CD14-positive monocyte (primary cell): ENCODE results near the gene NCBP3. TPM values are rescaled to one million over a fixed set of nuclear protein-coding genes. Genes with fewer than 3 reads are reported as not detected.

Experiments
- DNase-seq, 3 donors: peaks; one replicate each; pipeline ENCODE4 v3.0.0-alpha.2; 2011 to 2022
- H2AFZ ChIP-seq: 2 replicates; pipeline ENCODE4 v1.6.0; 2012; ENCODE audit warnings: mild to moderate bottlenecking, low read depth, low read length, inconsistent platforms; ENCODE audit not compliant: insufficient read depth, poor library complexity, severe bottlenecking
- H3K27ac ChIP-seq, 2 donors: 1 replicate in 1 of 2; 2 replicates in 1 of 2; pipeline ENCODE4 v1.5.1; 2012 to 2013; ENCODE audit warnings: low read length in 2 of 2, control low read depth in 1 of 2, inconsistent platforms in 1 of 2, low read depth in 1 of 2, mild to moderate bottlenecking in 1 of 2
- H3K27me3 ChIP-seq, 2 donors: one replicate each; pipeline versions ENCODE4 v1.6.0 to v1.6.1; 2011 to 2013; ENCODE audit warnings: low read length in 2 of 2; ENCODE audit not compliant: control insufficient read depth in 2 of 2, insufficient read depth in 2 of 2
- H3K36me3 ChIP-seq, 2 donors: replicated peaks in 1 of 2; 1 replicate in 1 of 2; 2 replicates in 1 of 2; pipeline versions ENCODE4 v1.5.1 to v1.6.1; 2012 to 2013; ENCODE audit warnings: low read length in 2 of 2, control low read depth in 1 of 2, inconsistent platforms in 1 of 2, mild to moderate bottlenecking in 1 of 2; ENCODE audit not compliant: insufficient read depth in 2 of 2, control insufficient read depth in 1 of 2
- H3K4me1 ChIP-seq, 2 donors: 1 replicate in 1 of 2; 2 replicates in 1 of 2; pipeline versions ENCODE4 v1.5.1 to v1.6.1; 2012 to 2013; ENCODE audit warnings: low read length in 2 of 2, control low read depth in 1 of 2, inconsistent platforms in 1 of 2, mild to moderate bottlenecking in 1 of 2, moderate library complexity in 1 of 2; ENCODE audit not compliant: insufficient read depth in 2 of 2, control insufficient read depth in 1 of 2
- H3K4me2 ChIP-seq: replicated peaks from 2 replicates; pipeline ENCODE3; 2012; ENCODE audit warnings: low read length, moderate library complexity, mild to moderate bottlenecking; ENCODE audit not compliant: poor library complexity, severe bottlenecking; ENCODE audit errors: extremely low read depth
- H3K4me3 ChIP-seq, 3 experiments: fragments of 200-600 bp in 1 of 3; sonication (generic) in 1 of 3; replicated peaks in 1 of 3; 1 replicate in 2 of 3; 2 replicates in 1 of 3; pipeline ENCODE4 v1.5.1; 2011 to 2013; ENCODE audit warnings: low read length in 3 of 3, mild to moderate bottlenecking in 3 of 3, control low read depth in 2 of 3, low read depth in 2 of 3, inconsistent platforms in 1 of 3, moderate library complexity in 1 of 3
- H3K79me2 ChIP-seq: 2 replicates; pipeline ENCODE4 v1.6.0; 2012; ENCODE audit warnings: mild to moderate bottlenecking, control low read depth, inconsistent platforms, low read length, moderate library complexity; ENCODE audit not compliant: insufficient read depth
- H3K9ac ChIP-seq: 2 replicates; pipeline ENCODE4 v1.6.0; 2017; ENCODE audit warnings: low read length, mild to moderate bottlenecking; ENCODE audit not compliant: insufficient read depth, poor library complexity, severe bottlenecking
- H3K9me3 ChIP-seq, 2 donors: replicated peaks in 1 of 2; 1 replicate in 1 of 2; 2 replicates in 1 of 2; pipeline versions ENCODE4 v1.5.1 to v1.6.1; 2012 to 2013; ENCODE audit warnings: low read length in 2 of 2, control low read depth in 1 of 2; ENCODE audit not compliant: control insufficient read depth in 1 of 2, insufficient read depth in 1 of 2
- H4K20me1 ChIP-seq: 2 replicates; pipeline ENCODE4 v1.6.0; 2012; ENCODE audit warnings: mild to moderate bottlenecking, low read length, control low read depth, moderate library complexity; ENCODE audit not compliant: insufficient read depth
- H3K27ac Mint-ChIP-seq, 7 donors: one replicate each; pipeline ENCODE4 v1.8.0; 2020; ENCODE audit warnings: mild to moderate bottlenecking in 7 of 7, mixed read lengths in 7 of 7, moderate library complexity in 6 of 7, inconsistent platforms in 2 of 7
- H3K27me3 Mint-ChIP-seq, 3 donors: one replicate each; pipeline ENCODE4 v1.8.0; 2021 to 2022; ENCODE audit warnings: low read depth in 3 of 3, mild to moderate bottlenecking in 3 of 3, mixed read lengths in 3 of 3, moderate library complexity in 3 of 3, inconsistent platforms in 1 of 3
- H3K36me3 Mint-ChIP-seq, 2 donors: one replicate each; pipeline ENCODE4 v1.8.0; 2020; ENCODE audit warnings: mixed read lengths in 2 of 2, inconsistent platforms in 1 of 2, mild to moderate bottlenecking in 1 of 2
- H3K4me1 Mint-ChIP-seq: one replicate; pipeline ENCODE4 v1.8.0; 2020; ENCODE audit warnings: mild to moderate bottlenecking, mixed read lengths
- H3K4me3 Mint-ChIP-seq, 2 donors: one replicate each; pipeline ENCODE4 v1.8.0; 2020; ENCODE audit warnings: mild to moderate bottlenecking in 2 of 2, mixed read lengths in 2 of 2, moderate library complexity in 1 of 2
- H3K9me3 Mint-ChIP-seq, 7 donors: one replicate each; pipeline ENCODE4 v1.8.0; 2020 to 2022; ENCODE audit warnings: mixed read lengths in 7 of 7, mild to moderate bottlenecking in 6 of 7, moderate library complexity in 6 of 7, inconsistent platforms in 2 of 7
- WGBS: methylation state at CpG from one replicate; pipeline ENCODE4 v1.1.5; 2013; ENCODE audit warnings: missing lambda C conversion rate; ENCODE audit not compliant: insufficient coverage; 5-methylcytosine and 5-hydroxymethylcytosine counted together
- intact Hi-C, 2 donors: fragments of 100-400 bp; cut with micrococcal nuclease; formaldehyde crosslinking; loops; one replicate each; pipeline versions ENCODE4 v1.15.0 to v1.15.1; 2023
- polyA plus RNA-seq, 3 donors: library from polyadenylated mRNA; depleted of rRNA in 1 of 3; unstranded in 2 of 3; stranded (reverse) in 1 of 3; fragments of 300-500 nt in 2 of 3; fragments of >200 nt in 1 of 3; fragmentation: Illumina TruSeq in 2 of 3; gene quantifications; 1 replicate in 2 of 3; 2 replicates in 1 of 3; pipeline ENCODE4 v1.2.3, GENCODE V29; 2012 to 2021
- TF ChIP-seq, protein P1 (sequence below): fragments of 200-600 bp; IDR thresholded peaks from one replicate; pipeline ENCODE4 v1.8.0; 2022; ENCODE audit warnings: antibody characterized with exemption, mild to moderate bottlenecking

The NCBP3 gene
- polyA plus RNA-seq, 3 donors, result 4.9 to 19.0 (median 8.5) TPM

- H3K27ac Mint-ChIP-seq, result peak overlapping the region; percentile 69 to 92 (median 89)
- peaks cover 0 to 2% (median 0%) of the 10 kb centered on the region in 7 donors for H3K9me3 Mint-ChIP-seq
- H3K79me2 ChIP-seq, result no peaks in the 10 kb centered on the region
- intact Hi-C loops, result loop anchor here (2.0 to 5.0 kb wide), 2 partner anchors 21 to 46 kb away; partner anchors contain the start of gene NCBP3 (in 2 of the 2)
- peak overlapping the region; percentile 82 to 90 for H3K4me3 Mint-ChIP-seq
- peaks cover 10 to 16% (median 11%) of the 10 kb centered on the region in 3 donors for H3K27me3 Mint-ChIP-seq
- H3K4me1 Mint-ChIP-seq, result peaks cover 53% of the 10 kb centered on the region
- no peaks in the 10 kb centered on the region for H4K20me1 ChIP-seq
- peak overlapping the region; percentile 87 for H3K4me2 ChIP-seq
- peak overlapping the region; percentile 2 to 75 for H3K27ac ChIP-seq
- H3K4me1 ChIP-seq, result peaks cover 55 to 73% of the 10 kb centered on the region in 2 donors
- H3K36me3 Mint-ChIP-seq, result peaks cover 37 to 38% of the 10 kb centered on the region in 2 donors
- no peaks in the 10 kb centered on the region for H3K27me3 ChIP-seq
- H3K36me3 ChIP-seq, result peaks cover 21 to 27% of the 10 kb centered on the region in 2 donors
- no peak for DNase-seq
- no peaks in the 10 kb centered on the region for H3K9me3 ChIP-seq
- WGBS, result 64% methylated on average over 7 of the region's 7 CpGs
- H2AFZ ChIP-seq, result peak overlapping the region; percentile 80
- H3K9ac ChIP-seq, result peak overlapping the region; percentile 51
- peak overlapping the region; percentile 39 to 79 (median 51) for H3K4me3 ChIP-seq
- TF ChIP-seq, protein P1, sequence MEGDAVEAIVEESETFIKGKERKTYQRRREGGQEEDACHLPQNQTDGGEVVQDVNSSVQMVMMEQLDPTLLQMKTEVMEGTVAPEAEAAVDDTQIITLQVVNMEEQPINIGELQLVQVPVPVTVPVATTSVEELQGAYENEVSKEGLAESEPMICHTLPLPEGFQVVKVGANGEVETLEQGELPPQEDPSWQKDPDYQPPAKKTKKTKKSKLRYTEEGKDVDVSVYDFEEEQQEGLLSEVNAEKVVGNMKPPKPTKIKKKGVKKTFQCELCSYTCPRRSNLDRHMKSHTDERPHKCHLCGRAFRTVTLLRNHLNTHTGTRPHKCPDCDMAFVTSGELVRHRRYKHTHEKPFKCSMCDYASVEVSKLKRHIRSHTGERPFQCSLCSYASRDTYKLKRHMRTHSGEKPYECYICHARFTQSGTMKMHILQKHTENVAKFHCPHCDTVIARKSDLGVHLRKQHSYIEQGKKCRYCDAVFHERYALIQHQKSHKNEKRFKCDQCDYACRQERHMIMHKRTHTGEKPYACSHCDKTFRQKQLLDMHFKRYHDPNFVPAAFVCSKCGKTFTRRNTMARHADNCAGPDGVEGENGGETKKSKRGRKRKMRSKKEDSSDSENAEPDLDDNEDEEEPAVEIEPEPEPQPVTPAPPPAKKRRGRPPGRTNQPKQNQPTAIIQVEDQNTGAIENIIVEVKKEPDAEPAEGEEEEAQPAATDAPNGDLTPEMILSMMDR, result no peak
Observed at GRCh38 chr17:3893720-3894116, 47.7 kb upstream of the NCBP3 start.

GRCh38 chr17:3893003-3893719 is 47.1 kb upstream of the NCBP3 start, which contains the start of gene CAMKK1:
Gene CAMKK1 (minus strand): TSS chr17:3893053. CDS start chr17:3885687, 7,366 bp downstream.
- H3K27ac Mint-ChIP-seq, result peak within 1 kb of the TSS; percentile 69 to 92 (median 89)
- peak within 1 kb of the TSS; percentile 85 to 90 for H3K4me3 Mint-ChIP-seq
- intact Hi-C loops, result loop anchor here (2.0 to 5.0 kb wide), 2 partner anchors 22 to 46 kb away; partner anchors contain the start of gene NCBP3 (in 2 of the 2)
- peak; percentile 80 to 87 (median 82) for DNase-seq
- H3K36me3 ChIP-seq, result peaks cover 16 to 22% of the 10 kb centered on the region in 2 donors
- peaks cover 53% of the 10 kb centered on the region for H3K4me1 Mint-ChIP-seq
- H3K36me3 Mint-ChIP-seq, result peaks cover 31 to 32% of the 10 kb centered on the region in 2 donors
- H3K79me2 ChIP-seq, result no peaks in the 10 kb centered on the region
- peak within 1 kb of the TSS; percentile 80 for H2AFZ ChIP-seq
- WGBS, result under 1% methylated on average over 67 of the region's 75 CpGs
- no peaks in the 10 kb centered on the region for H3K9me3 ChIP-seq
- peak within 1 kb of the TSS; percentile 28 to 75 for H3K27ac ChIP-seq
- H3K27me3 ChIP-seq, result no peaks in the 10 kb centered on the region
- peaks cover 59 to 78% of the 10 kb centered on the region in 2 donors for H3K4me1 ChIP-seq
- peaks cover 10 to 16% (median 11%) of the 10 kb centered on the region in 3 donors for H3K27me3 Mint-ChIP-seq
- peaks cover 0 to 2% (median 0%) of the 10 kb centered on the region in 7 donors for H3K9me3 Mint-ChIP-seq
- peak within 1 kb of the TSS; percentile 39 to 79 (median 60) for H3K4me3 ChIP-seq
- H4K20me1 ChIP-seq, result no peaks in the 10 kb centered on the region
- peak within 1 kb of the TSS; percentile 87 for H3K4me2 ChIP-seq
- peak within 1 kb of the TSS; percentile 66 for H3K9ac ChIP-seq
- TF ChIP-seq, protein P1, result no peak
